Parathyroid adenoma (tissue), 2 donors: Measurements from ENCODE around the gene EFNA5.
A peak's percentile ranks its signal among the peaks of the same experiment; 100 is the strongest.

Experiments used
- H2AFZ ChIP-seq: fragments of 300-600 bp; sonication (generic); one replicate; pipeline ENCODE4 v1.7.0; 2017; ENCODE audit warnings: antibody characterized with exemption, mild to moderate bottlenecking
- H3K27ac ChIP-seq: fragments of 300-600 bp; sonication (generic); one replicate; pipeline ENCODE4 v1.7.0; 2017
- H3K27me3 ChIP-seq: fragments of 300-600 bp; sonication (generic); one replicate; pipeline ENCODE4 v1.7.0; 2017; ENCODE audit warnings: low read length; ENCODE audit not compliant: control insufficient read depth, insufficient read depth
- H3K36me3 ChIP-seq: fragments of 300-600 bp; sonication (generic); one replicate; pipeline ENCODE4 v1.7.0; 2017; ENCODE audit warnings: low read length; ENCODE audit not compliant: control insufficient read depth, insufficient read depth
- H3K4me1 ChIP-seq: fragments of 300-600 bp; sonication (generic); one replicate; pipeline ENCODE4 v1.7.0; 2017; ENCODE audit warnings: control low read depth
- H3K4me2 ChIP-seq: fragments of 300-600 bp; sonication (generic); one replicate; pipeline ENCODE4 v1.7.0; 2017; ENCODE audit warnings: low read length
- H3K4me3 ChIP-seq: fragments of 300-600 bp; sonication (generic); one replicate; pipeline ENCODE4 v1.7.0; 2017; ENCODE audit warnings: low read depth, low read length
- H3K79me2 ChIP-seq: fragments of 300-600 bp; sonication (generic); one replicate; pipeline ENCODE4 v1.7.0; 2017; ENCODE audit warnings: control low read depth
- H3K9ac ChIP-seq: fragments of 300-600 bp; sonication (generic); one replicate; pipeline ENCODE4 v1.7.0; 2017; ENCODE audit warnings: mild to moderate bottlenecking
- H3K9me3 ChIP-seq: fragments of 300-600 bp; sonication (generic); one replicate; pipeline ENCODE4 v1.7.0; 2017; ENCODE audit warnings: low read length; ENCODE audit not compliant: control insufficient read depth
- TF ChIP-seq, protein P1 (sequence below): fragments of 300-600 bp; sonication (generic); IDR thresholded peaks from one replicate; pipeline ENCODE4 v1.7.0; 2017; ENCODE audit warnings: antibody characterized with exemption, mild to moderate bottlenecking
- donor health status: primary hyperparathyroidism.

The EFNA5 gene

DNA sequence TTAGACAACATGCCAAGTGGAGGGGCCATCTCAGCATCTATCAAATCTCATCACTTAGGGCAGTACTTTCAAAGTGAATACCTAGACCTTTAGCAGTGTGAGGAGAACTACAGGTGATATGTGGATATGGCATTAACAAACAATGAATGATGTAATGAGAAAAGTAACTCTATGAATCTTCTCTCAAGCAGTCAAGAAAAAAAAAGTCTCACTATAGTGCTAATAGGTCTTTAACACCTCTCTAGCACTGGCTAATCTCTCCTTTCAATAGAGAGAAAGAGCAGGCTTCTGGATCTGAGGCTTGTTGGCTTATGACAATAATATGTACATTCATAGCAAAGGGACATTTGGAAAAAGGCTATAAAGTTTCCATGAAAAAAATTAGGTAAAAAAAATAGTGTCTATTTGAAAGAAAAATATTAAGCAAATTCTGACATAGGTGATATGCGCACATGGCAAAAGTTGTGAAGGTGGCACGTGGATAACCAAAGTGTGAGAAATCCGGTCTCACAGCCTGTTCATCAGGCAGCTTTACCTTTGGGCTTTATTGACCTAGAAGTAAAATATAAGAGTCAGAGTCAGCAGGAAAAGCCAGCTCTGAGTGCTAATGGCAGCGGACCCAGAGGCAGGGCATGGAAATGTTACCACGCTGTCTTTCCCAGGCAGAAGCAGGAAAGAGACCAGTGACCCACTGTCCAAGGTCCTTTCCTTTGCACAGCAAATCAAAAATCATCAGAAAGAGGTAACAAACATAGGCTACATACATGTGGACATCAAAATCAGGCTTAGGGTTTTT lies 203.4 kb downstream of the EFNA5 start:
- H3K9ac ChIP-seq: no peak overlapping the region
- H3K9me3 ChIP-seq: no peaks in the 10 kb centered on the region
- H3K79me2 ChIP-seq: no peaks in the 10 kb centered on the region
- H3K36me3 ChIP-seq: no peaks in the 10 kb centered on the region
- no peak overlapping the region for H3K4me2 ChIP-seq
- H3K4me1 ChIP-seq: peaks cover 8% of the 10 kb centered on the region
- no peak overlapping the region for H3K27ac ChIP-seq
- no peak overlapping the region for H2AFZ ChIP-seq
- TF ChIP-seq, protein P1, sequence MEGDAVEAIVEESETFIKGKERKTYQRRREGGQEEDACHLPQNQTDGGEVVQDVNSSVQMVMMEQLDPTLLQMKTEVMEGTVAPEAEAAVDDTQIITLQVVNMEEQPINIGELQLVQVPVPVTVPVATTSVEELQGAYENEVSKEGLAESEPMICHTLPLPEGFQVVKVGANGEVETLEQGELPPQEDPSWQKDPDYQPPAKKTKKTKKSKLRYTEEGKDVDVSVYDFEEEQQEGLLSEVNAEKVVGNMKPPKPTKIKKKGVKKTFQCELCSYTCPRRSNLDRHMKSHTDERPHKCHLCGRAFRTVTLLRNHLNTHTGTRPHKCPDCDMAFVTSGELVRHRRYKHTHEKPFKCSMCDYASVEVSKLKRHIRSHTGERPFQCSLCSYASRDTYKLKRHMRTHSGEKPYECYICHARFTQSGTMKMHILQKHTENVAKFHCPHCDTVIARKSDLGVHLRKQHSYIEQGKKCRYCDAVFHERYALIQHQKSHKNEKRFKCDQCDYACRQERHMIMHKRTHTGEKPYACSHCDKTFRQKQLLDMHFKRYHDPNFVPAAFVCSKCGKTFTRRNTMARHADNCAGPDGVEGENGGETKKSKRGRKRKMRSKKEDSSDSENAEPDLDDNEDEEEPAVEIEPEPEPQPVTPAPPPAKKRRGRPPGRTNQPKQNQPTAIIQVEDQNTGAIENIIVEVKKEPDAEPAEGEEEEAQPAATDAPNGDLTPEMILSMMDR: no peak
- H3K4me3 ChIP-seq: no peak overlapping the region
- H3K27me3 ChIP-seq: no peaks in the 10 kb centered on the region

DNA sequence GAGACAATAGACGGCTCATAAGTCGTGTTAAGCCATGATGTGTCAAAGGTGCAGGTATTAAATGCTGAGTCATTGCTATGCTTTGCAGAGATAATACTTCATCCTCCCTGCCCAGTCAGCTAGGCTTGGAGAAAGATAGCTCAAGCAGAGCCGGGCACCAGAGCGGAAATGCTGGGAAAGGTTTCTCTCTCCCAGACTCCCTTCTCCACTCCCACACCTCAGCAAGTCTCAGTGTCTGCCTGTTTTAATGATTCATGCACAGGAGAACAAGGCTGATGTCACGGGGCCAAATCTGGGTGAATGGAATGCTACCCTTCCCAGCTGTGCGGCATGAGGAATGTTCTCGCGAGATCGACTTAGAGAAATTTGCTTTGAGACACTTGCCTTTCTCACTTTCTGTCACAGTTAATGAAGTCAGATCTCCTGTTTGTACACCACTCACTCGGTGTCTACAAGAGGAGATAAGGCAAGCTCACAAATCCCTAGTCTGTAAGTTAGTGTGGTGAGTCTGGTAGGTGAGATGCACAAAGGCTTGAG lies 204.4 kb downstream of the EFNA5 start:
- TF ChIP-seq, protein P1: no peak
- no peaks in the 10 kb centered on the region for H3K79me2 ChIP-seq
- H3K27ac ChIP-seq: no peak overlapping the region
- H3K4me2 ChIP-seq: peak overlapping the region; percentile 51
- H3K4me1 ChIP-seq: peaks cover 7% of the 10 kb centered on the region
- peak overlapping the region; percentile 58 for H2AFZ ChIP-seq
- no peaks in the 10 kb centered on the region for H3K9me3 ChIP-seq
- no peaks in the 10 kb centered on the region for H3K36me3 ChIP-seq
- H3K9ac ChIP-seq: no peak overlapping the region
- H3K27me3 ChIP-seq: no peaks in the 10 kb centered on the region
- H3K4me3 ChIP-seq: no peak overlapping the region

DNA sequence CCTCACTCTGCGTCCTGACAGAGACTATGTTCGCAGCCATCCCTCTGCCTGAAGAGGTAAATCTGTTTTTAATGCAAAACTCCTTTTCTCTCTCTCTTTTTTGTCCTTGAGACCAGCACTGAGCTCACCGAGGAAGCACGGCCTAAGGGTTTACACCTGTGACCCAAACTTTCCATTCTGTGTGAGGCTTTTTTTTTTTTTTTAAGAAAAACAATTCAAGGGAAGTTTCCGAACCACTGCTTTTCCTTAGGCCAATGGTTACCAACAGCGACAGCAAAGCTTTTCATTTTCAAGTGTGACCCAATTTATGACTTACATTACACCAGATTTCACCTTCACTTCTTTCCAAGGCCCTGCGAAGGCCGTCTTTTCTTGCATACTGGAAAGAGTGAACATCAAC lies 205.9 kb downstream of the EFNA5 start:
- H3K79me2 ChIP-seq: no peaks in the 10 kb centered on the region
- no peak overlapping the region for H3K4me3 ChIP-seq
- H3K27me3 ChIP-seq: no peaks in the 10 kb centered on the region
- H3K36me3 ChIP-seq: no peaks in the 10 kb centered on the region
- no peak overlapping the region for H3K9ac ChIP-seq
- TF ChIP-seq, protein P1: no peak
- no peak overlapping the region for H2AFZ ChIP-seq
- no peak overlapping the region for H3K4me2 ChIP-seq
- no peak overlapping the region for H3K27ac ChIP-seq
- no peaks in the 10 kb centered on the region for H3K9me3 ChIP-seq
- peaks cover 7% of the 10 kb centered on the region for H3K4me1 ChIP-seq

DNA sequence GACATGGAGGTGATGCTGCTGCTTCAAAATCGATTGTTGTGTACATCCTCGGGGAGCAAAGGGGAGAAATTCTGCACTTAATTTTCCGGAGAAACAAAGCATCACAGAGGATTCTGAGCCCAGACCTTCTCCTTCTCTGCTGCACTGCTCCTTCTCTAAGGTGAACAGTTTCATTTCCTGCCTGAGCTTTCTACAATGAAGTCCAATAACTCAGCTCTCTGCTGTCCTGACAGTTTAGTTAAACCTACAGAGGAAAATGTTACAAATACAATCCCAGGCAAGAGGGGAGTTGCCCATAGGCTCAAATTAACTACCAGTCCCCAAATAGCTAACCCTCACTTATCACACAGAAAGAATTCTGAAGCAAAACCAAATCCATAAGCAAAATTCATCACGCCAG lies 206.3 kb downstream of the EFNA5 start:
- Histone ChIP-seq H3K36me3 (no peaks in the 10 kb centered on the region), H3K79me2 (no peaks in the 10 kb centered on the region), H3K27me3 (no peaks in the 10 kb centered on the region), H3K9me3 (no peaks in the 10 kb centered on the region), H2AFZ (no peak overlapping the region), H3K9ac (no peak overlapping the region), H3K4me3 (no peak overlapping the region), H3K27ac (no peak overlapping the region), H3K4me2 (no peak overlapping the region), H3K4me1 (peaks cover 7% of the 10 kb centered on the region)
- TF ChIP-seq, protein P1: no peak

DNA sequence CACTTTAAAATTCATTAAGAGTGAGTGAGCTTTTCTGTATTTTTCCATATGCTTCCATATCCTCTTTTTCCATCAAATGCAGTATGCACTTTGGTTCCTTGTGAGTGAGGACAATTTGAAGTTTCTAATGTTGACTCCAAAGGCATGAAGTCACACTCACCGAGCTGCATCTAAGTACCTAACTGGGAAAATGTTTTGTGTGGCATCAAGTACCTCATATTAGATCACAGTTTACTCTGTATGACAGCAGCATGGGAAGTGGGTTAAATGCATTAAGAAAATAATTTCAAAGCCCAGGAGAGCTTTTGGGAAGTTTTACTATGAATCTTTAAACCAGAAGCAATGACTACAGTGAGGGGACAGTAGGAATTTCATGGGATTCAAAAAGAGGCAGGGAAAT lies 207.0 kb downstream of the EFNA5 start:
- Histone ChIP-seq H3K4me1 (peaks cover 7% of the 10 kb centered on the region), H3K9me3 (no peaks in the 10 kb centered on the region), H3K27me3 (no peaks in the 10 kb centered on the region), H3K4me3 (no peak overlapping the region), H3K9ac (no peak overlapping the region), H3K36me3 (no peaks in the 10 kb centered on the region), H2AFZ (no peak overlapping the region), H3K27ac (no peak overlapping the region), H3K79me2 (no peaks in the 10 kb centered on the region), H3K4me2 (no peak overlapping the region)
- TF ChIP-seq, protein P1: no peak
